Activated CD4-positive, alpha-beta T cell treated with anti-CD3 and anti-CD28 coated beads, Interleukin-2, amount 50 U/mL, for 48 hours (primary cell): ENCODE measurements around the gene LIPC.
A peak's percentile ranks its signal among the peaks of the same experiment; 100 is the strongest.

Experiments used
- DNase-seq, 2 experiments: peaks; one replicate each; pipeline ENCODE4 v3.0.0-alpha.2; 2020

Gene LIPC

DNA sequence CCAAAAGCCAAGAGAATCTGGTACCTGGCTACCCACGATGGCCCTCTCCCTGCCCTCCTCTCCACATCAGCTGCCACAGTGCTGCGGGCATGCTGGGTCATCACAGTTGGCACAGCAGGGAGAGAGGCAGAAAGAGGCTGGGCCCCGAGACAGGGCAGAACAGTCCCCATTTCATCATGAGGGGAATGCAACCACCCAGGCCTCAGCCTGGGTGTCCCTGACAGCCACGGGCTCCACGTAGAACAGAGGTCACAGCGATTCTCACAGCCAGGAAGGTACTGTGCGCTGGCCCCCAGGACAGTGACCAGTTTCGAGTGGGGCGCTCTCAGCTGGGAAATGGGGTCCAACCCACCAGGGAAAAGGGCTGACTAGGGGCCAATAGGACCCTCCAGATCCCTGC lies 6.3 kb downstream of the LIPC start:
- no peak for DNase-seq

DNA sequence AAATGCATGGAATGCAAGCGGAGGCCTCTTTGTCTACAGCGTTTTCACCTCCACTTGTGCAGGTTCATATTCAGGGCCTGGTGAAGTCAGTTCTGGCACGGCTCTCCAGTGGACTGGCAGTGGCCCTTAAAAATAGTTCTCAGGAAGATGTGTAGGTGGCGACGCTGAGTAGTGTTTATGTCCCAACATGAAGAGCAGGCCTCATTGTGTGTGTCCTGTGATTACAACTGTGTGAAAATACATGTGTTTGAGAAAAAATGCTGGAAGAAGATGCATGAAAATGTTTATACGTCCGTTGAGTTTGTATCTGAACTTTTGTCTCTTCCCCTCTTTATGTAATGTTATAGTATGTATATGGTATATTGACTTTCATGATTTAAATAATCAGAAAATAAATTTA lies 7.2 kb downstream of the LIPC start:
- peak; percentile 29 to 38 for DNase-seq

DNA sequence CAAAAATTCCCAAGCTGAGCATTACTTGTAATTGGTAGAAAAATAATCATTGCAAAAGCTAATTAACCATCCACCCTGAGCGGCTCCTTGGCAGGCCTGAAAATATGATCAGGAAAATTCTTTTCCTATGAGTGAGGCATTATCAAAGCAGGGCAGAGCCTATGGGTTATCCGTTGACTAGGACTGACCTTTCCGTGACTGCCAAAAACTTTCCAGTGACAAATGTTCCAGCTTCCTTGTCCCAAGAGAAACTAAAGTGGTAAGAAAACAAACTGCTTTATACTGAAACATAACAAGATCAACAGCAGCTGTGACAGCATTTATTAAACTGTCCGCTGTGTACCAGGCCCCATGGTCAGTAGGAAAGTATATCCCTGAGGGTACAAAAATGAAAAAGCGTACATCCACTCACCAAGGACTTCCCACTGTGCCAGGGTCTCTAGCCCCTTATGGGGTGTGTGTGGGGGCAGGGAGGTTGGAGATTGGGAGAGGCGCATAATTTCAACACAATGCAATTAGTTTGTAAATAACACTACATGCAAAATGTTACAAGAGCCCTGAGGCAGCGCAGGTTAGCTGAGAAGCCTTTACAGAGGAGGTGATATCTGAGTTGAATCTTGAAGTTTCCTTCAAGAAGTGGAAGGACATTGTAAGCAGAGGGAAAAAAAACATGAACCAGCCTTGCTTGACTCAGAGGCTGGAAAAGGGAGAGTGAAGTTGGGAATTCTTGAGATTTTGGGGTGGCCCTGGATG lies 8.5 kb downstream of the LIPC start:
- DNase-seq, result no peak

DNA sequence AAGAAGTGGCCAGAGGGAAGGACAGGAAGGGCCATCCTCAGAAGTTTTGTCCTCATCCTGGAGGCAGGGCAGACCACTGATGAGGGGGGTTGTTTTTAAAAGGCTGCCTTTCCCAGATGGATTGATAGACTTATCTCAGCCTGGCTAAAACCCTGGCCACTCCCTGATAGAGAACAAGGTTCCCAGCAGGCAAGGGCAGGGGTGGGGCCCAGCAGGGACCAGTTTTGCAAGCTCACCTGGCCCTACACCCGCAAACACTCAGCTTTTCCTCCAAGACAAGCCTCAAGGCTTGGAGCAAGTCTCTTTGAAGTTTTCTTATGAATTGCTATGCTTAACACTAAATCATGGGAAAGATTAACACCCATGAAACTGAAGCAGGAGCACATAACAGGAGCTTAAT lies 9.1 kb downstream of the LIPC start:
- no peak for DNase-seq

DNA sequence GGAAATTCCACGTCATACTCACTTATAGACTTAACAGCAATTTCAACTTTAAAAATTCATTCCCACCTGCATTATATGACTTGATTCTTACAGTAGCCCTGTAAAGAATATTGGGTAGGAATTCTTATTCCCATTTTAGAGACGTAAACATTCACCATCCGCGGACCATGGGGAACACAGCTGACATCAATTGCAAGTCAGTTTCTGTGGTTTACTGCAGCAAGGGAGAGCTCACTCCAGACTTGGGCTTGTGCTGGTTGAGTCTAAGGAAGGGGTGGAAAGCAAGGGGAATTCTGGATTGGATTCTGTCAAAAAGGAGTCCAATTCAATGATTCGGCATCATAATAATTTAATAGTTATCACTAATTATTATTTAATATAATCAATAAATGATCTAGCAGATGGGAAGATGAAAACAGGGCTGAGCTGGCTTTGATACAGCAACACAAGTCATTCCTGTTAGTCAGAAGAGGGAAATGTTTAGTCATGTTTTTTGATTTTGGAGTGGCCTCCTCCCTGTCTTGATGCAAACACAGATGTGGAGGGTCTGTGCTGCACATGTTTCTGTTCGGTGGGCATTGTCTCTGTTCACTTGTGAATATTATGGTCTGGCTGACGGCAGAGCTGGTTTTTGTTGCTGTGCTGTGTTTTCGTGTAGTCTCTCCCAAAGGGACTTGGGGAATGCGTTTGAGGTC lies 9.7 kb downstream of the LIPC start:
- DNase-seq, result no peak

DNA sequence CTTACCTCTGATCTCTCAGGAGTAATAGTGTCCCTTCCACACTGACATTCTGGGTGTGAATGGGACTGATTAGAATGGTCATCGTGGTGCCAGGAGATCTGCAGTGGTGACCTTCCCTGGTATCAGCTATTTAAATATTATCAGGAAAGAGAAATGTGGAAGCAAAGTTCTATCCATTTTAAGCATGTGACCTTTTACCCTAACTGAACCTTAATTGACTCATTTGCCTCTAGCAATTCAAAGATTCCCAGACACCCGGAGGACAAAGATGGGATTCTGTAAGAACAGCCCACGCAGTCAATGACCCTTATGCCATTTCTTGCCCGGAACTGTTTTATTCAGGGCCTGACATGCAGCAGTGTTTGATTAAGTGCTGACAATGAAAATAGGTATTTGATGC lies 10.3 kb downstream of the LIPC start:
- no peak for DNase-seq

DNA sequence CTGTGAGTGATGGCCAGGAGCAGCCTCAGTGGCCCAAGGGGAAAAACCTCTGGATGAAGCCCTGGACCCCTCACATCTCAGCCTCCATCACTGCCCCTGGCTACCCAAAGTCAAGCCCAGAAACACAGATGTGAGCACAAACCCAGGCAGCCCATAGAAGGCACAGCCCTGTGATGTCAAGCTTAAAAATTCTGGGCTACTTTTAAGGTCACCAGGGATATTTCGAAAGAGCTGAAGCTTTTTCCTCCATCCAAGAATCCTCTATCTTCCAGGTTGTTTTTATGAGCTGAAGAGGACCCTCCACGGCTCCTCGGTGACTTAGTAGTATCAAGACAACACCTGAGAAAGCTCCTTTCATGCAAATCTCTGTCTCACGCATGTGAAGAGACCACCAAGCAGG lies 11.5 kb downstream of the LIPC start:
- DNase-seq, result no peak

DNA sequence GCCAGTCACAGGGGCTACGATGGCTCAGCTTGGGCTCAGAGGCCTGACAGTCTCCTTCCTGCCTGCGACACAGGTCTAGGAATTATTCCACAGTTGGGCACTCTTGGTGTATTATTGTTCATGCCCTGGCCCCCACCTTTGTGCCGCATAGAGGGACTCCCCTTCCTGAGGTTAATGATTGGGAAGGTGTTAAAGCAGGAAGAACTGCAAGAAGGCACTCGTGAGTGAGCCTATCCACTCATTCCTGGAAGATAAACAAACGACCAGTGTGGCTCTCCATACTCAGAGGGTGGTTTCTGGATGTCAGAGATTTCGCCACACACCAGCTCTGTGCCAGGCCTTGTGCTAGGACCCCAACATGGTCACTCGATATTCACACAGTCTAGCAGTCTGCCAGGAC lies 12.3 kb downstream of the LIPC start:
- DNase-seq, result no peak

DNA sequence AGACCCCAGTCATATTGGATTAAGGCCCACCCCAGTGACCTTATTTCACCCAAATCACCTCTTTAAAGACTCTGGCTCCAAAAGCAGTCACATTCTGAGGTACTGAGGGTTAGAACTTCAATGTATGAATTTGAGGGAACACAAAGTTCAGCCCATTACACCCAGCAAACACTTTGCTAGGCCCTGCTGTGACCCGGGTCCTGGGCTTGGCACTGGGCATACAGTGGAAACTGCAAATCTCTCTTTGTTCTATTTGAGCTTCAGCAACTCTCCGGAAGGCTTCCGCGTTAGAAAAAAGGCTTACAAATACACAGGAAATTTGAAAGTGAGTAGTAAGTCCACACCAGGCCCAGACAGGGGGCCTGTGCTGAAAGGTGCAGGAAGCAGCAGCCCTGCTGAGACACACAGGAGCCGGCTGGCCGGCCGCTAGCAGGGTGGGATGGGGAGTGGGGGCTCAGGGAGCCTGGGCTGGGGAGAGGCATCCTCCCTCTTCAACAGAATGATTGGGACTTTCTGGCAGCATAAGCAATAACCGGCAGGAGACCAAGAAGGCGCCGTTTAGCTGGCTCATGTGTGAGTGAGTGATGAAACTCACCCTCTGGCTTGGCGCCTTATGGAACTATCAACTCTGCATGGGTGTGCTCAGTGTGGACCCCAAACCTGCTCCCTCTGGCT lies 13.0 kb downstream of the LIPC start:
- no peak for DNase-seq

DNA sequence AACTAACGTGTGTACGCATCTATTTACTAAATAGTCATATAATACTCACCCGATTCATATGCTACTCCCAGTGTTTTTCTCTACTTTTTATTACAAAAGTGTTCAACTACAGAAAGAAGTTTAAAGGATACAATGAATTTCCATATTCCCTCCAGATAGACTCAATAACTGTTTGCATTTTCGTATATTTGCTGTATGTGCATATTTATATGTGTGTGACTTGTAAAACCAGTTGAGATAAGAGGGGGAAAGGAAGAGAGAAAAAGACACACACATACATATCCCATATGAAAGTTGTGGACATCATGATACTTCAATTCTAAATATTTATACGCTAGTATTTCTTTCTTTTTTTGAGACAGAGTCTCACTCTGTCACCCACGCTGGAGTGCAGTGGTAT lies 14.1 kb downstream of the LIPC start:
- no peak for DNase-seq

DNA sequence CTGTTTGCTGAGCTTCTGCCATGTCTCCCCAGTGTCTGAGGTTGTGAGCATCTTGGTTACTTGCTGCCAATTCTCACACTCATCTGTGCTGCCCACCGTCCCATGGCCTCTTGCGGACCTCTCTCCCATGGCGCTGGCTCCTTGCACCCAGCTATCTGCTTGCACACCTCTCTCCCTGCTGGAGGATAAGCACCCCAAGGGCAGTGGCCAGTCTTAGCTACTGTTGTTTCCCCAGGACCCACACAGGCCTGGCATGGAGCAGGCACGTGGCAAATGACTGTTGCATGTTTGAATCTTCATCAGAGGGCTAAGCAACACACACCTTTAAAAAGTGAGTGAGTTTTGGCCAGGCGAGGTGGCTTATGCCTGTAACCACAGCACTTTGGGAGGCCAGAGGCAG lies 14.7 kb downstream of the LIPC start:
- no peak for DNase-seq

DNA sequence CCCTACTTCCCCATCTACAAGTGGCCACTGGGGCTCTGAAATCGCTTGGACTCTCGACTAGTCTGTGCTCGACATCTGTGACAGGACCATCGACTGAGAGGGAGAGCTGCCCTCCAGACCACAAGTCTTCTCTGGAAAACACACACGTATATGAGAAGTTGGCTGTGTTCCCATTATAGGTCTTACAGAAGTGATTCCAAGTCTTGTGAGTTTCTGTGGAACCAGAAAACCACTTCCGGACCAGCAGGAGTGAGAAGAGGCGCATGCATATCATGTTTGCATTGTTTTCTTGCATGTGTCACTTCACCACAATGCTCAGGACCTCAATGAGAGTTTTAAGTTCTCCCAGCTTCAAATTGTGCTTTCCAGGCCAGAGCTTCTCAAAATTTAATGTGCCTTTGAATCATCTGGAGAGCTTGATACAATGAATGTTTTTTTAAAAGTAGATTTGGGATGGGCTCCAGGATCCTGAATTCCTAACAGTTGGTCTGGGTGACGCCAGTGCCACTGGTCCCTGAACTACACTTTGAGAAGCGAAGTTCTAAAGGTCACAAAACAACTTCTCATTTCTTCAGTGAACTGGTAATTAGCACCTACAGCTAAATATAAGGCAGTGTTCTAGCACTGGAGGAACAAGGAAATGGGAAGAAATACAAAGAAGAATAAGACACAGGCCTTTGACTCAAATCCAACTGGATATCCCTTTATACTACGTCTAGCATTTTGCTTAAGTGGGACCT lies 15.7 kb downstream of the LIPC start:
- DNase-seq, result no peak

DNA sequence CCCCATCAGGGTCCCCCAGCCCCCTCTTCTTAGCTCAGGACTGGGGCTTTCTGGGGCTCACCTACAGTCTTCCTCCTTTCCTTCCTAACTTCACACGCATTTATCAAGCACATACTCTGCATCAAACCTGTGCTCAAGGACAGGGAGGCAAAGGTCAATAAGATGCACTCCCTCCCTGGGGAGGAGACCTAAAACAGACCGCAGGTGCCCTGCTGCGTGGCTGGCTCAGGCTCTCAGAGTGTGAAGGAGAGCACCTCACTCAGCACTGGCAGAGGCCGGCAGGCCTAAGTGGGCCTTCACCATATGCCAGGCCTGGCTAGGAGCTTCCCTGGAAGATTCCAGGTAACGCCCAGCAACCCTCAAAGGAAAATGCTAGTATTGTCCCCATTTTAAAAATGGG lies 16.5 kb downstream of the LIPC start:
- no peak for DNase-seq

DNA sequence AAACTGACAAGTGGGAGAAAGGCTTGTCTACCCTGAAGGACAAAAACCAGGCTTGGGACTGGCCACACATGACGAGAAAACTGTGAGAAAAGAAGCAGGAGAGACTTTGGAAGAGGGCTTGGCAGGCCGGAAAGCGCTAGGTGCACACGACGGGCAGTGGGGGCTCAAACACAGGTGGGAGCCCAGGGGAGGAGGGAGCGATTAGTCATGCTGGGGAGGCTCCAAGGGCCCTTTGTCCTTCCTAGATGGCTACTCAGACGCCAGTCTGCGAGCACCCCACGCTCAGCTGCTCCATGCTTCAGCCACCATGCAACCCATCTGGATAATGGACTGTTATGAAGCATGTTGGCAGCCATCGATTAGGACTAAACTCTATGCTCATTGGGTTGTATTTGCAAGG lies 17.1 kb downstream of the LIPC start:
- DNase-seq, result no peak

DNA sequence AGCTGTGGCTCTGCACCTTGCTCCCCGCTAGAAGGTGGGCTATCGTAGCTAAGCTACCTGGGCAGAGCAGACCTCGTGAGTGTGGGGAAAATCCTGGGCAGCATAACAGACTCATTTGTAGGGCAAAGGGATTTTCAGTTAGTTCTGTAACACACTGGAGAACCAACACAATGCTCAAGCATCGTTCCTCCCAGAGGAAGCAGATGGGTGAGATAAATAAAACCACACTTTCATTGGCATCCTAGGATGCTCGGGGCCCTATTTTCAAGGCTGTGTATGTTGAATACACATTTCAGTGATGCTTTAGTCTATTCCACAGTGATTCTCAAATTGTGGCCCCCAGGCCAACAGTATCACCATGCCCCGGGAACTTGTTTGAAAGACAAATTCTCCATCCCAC lies 20.0 kb downstream of the LIPC start:
- no peak for DNase-seq

DNA sequence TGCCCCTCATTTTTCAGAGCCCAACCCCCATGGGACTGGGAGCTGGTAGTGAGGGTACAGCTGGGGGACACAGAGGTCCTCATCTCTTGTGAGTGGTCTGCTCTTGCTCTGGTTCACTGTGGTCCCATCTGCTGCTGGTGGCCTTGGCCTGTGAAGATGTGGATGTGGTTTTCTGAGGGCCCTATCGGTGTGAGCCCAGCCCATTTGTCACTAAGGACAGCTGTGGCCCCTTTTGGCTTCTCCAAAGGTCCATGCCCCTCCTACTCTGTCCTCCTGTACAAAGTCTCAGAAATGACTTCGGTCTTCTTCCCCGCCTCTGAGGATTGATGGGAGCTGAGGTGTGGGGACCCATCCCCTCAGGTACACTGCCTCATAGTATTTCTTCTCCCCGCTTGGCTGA lies 21.0 kb downstream of the LIPC start:
- DNase-seq, result no peak

DNA sequence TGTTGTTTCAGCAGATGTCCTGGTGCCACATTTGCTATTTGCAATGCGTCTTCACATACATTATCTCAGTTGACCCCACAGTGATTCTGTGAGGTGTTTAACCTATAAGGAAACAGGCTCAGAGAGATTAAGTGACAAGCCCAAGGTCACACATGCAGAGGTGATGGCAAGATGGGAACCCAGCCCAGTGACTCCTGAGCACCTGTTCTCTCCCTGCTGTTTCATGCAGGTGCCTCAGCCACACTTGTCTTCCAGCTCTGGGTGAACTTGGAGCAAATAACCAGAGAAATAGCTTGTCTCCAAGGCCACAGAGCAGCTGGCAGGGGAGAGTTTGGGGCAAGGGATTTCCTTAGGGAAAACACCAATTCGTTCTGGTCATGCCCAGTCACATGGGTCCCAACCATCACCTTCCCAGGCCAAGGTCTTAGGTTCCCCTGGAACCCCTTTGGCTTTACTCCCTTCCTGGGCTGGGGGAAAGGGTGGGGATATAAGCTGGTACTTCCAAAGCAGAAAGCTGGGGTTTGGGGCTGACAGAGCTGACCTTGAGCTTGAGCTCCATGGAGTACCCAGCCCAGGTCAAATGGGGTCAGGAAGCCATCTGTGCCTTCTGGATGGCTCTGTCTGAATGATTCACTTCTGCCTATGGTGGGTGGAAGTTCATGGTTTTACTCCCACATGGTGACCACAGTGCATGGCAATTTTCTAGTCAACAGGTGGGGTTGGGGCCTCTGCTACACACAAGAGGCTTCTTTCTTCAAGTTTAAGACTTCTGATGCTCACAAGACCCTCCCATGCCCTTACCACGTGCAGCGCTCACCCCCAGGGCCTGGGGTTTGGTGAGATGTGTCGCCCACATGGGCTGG lies 22.4 kb downstream of the LIPC start:
- DNase-seq, result peak; percentile 52 to 68

DNA sequence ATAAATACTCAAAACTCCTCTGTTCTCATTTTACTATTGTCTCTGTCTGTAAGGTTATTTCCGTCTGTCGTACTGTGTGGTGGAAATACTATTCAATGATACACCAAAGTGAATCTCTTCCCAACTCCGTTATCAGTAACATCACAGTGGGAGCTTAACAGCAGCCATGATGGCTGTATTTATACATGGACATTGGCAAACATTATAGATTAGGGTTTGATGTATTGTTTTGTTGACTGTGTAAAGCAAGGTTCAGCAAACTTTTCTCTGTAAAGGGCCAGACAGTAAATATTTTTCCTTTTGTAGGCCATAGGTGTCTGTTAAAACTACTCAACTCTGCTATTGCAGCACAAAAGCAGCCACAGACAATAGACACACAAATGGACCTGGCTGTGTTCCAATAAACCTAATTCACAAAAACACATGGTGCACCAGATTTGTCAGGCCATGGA lies 23.2 kb downstream of the LIPC start:
- DNase-seq, result no peak

DNA sequence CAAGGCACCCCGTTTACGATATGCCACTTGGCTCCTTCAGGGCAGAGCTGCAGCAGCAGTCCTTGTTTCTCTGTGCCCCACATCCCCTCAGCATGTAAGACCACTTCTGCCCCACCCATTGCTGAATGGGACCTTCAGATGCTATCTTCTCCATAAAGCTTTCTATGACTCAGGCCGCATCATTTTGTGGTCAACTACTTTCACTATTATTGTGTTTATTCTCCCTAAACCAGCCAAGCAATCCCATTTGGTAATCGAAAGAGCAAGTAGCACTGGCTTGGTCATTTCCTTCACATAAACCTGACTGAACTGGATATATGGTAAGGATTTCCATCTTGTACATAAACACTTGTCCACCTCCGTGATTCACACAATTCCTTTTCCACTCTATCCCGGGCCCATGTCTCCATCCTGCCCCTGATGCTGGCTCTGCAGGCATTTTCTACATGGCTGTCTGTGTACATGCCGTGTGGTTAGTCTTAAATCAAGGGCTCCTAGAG lies 25.7 kb downstream of the LIPC start:
- DNase-seq, result peak; percentile 25 to 53

DNA sequence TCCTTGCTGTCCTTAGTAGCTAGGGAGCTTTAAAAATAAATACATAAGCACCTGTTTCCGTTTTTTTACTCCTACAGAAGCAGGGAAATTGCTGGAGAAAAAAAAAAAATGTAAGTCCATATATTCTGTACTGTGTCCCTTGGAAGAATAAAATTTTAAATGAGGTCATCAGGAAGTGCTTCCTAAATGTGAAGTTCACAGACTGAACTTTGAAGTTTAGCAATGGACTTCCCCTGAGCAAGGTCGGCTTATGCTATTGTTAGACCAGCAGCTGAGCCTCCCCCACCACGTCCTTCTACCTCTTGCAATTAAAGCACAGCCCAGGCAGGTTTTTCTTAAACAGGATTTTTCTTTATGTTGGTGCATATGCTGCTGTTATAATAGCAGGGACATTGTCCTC lies 26.3 kb downstream of the LIPC start:
- no peak for DNase-seq

DNA sequence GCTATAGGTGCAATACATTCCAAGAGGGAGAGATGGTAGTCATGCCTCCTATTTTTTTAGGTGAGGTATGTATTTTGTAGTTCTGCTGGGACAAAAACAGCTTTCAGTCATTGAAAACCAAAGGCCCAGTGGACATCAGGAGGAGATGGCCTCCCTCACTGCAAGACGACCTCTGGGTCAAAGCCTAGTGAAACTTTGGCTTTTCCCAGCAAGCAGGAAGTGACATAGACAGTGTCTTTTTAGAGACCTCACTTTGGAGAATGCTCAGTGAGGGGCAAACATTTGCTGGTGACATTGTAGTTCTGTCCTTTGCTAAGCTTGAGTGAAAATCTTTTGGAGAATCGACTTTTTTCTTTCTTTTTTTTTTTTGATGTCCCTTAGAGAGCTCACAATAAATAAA lies 27.3 kb downstream of the LIPC start:
- no peak for DNase-seq

DNA sequence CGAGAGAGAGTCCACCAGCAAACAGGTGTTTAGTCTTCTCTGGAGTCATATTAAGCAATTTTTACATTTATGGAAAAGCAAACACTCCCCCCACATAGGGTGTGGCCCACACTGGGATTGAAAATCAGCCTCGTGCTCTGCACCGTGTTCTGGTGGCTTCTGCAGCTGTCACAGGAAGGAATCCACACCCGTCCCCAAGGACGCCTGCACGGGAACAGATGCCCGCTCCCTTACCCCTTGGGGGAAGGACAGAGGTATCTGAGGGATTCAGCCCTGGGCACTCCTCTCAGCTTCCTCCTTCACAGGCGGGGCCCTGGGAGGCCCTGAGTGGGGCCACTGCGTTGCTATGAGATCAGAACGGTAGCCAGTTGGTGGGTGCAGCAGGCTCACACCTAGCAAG lies 27.8 kb downstream of the LIPC start:
- DNase-seq, result no peak
